GM23248 (cell line): Measurements from ENCODE around the gene UFSP2. TPM values are rescaled to one million over a fixed set of nuclear protein-coding genes. Genes with fewer than 3 reads are reported as not detected.

Experiments
- DNase-seq: peaks from one replicate; pipeline ENCODE4 v3.0.0-alpha.2; 2015
- H2AFZ ChIP-seq: fragments of 200-600 bp; sonication (generic); 2 replicates; pipeline ENCODE4 v1.6.1; 2016; ENCODE audit warnings: antibody characterized with exemption
- H3F3A ChIP-seq: fragments of 200-600 bp; sonication (generic); 2 replicates; pipeline ENCODE4 v1.6.1; 2016; ENCODE audit warnings: mild to moderate bottlenecking, antibody characterized with exemption, mixed run types; ENCODE audit not compliant: insufficient read depth
- H3K27ac ChIP-seq: fragments of 200-600 bp; sonication (generic); 2 replicates; pipeline ENCODE4 v1.5.1; 2016; ENCODE audit warnings: mild to moderate bottlenecking
- H3K27me3 ChIP-seq: fragments of 200-600 bp; sonication (generic); replicated peaks from 2 replicates; pipeline ENCODE4 v1.6.1; 2016; ENCODE audit warnings: mild to moderate bottlenecking; ENCODE audit not compliant: insufficient read depth
- H3K36me3 ChIP-seq: fragments of 200-600 bp; sonication (generic); 2 replicates; pipeline ENCODE4 v1.6.1; 2016; ENCODE audit warnings: low read depth, mild to moderate bottlenecking
- H3K4me1 ChIP-seq: fragments of 200-600 bp; sonication (generic); 2 replicates; pipeline ENCODE4 v1.6.1; 2016; ENCODE audit warnings: mild to moderate bottlenecking; ENCODE audit not compliant: insufficient read depth
- H3K4me2 ChIP-seq: fragments of 200-600 bp; sonication (generic); one replicate; pipeline ENCODE4 v1.6.1; 2016; ENCODE audit warnings: mild to moderate bottlenecking; ENCODE audit not compliant: unreplicated experiment
- H3K4me3 ChIP-seq: fragments of 200-600 bp; sonication (generic); 2 replicates; pipeline ENCODE4 v1.5.1; 2016; ENCODE audit warnings: mild to moderate bottlenecking
- H3K79me2 ChIP-seq: fragments of 200-600 bp; sonication (generic); 2 replicates; pipeline ENCODE4 v1.6.1; 2016; ENCODE audit warnings: mild to moderate bottlenecking; ENCODE audit not compliant: insufficient read depth
- H3K9ac ChIP-seq: fragments of 200-600 bp; sonication (generic); 2 replicates; pipeline ENCODE4 v1.6.1; 2016; ENCODE audit warnings: mild to moderate bottlenecking
- H3K9me2 ChIP-seq: fragments of 200-600 bp; sonication (generic); 2 replicates; pipeline ENCODE4 v1.6.1; 2016; ENCODE audit warnings: mixed run types, mild to moderate bottlenecking, moderate library complexity; ENCODE audit not compliant: insufficient read depth
- H3K9me3 ChIP-seq: fragments of 200-600 bp; sonication (generic); one replicate; pipeline ENCODE4 v1.6.1; 2017; ENCODE audit warnings: low read depth
- H4K20me1 ChIP-seq: fragments of 200-600 bp; sonication (generic); 2 replicates; pipeline ENCODE4 v1.6.0; 2016; ENCODE audit not compliant: insufficient read depth
- EZH2 ChIP-seq: fragments of 200-600 bp; sonication (generic); IDR thresholded peaks from 2 replicates; pipeline ENCODE4 v1.6.1; 2018; ENCODE audit warnings: antibody characterized with exemption, mild to moderate bottlenecking; ENCODE audit not compliant: insufficient read depth, poor library complexity, severe bottlenecking
- EZH2phosphoT487 ChIP-seq: fragments of 200-600 bp; sonication (generic); IDR thresholded peaks from 2 replicates; pipeline ENCODE4 v1.6.1; 2018; ENCODE audit warnings: antibody characterized with exemption, moderate library complexity, mild to moderate bottlenecking, low read depth; ENCODE audit not compliant: insufficient read depth
- WGBS, 2 experiments: methylation state at CpG; one replicate each; pipeline ENCODE4 v1.1.6; 2015 to 2017; ENCODE audit warnings: low lambda C conversion rate in 2 of 2, low coverage in 1 of 2; ENCODE audit errors: missing lambda C conversion rate in 2 of 2; 5-methylcytosine and 5-hydroxymethylcytosine counted together
- in situ Hi-C: fragments of 300-500 bp; cut with MboI; formaldehyde crosslinking; loops from 2 replicates; pipeline ENCODE4 v1.15.0; 2020
- polyA plus RNA-seq: library from polyadenylated mRNA; unstranded; fragments of >200 nt; fragmentation: Nextera tagmentation; extraction: Ambion mirVana; gene quantifications from 2 replicates; pipeline ENCODE4 v1.2.1, GENCODE V29; 2016
- total RNA-seq: library from RNA; depleted of rRNA; stranded (reverse); fragments of >200 nt; shearing (Covaris generic); gene quantifications from 2 replicates; pipeline ENCODE4 v1.2.3, GENCODE V29; 2014

UFSP2 gene
- total and polyA plus RNA-seq, 2 experiments from 2014 or later, result 25.6 to 26.8 TPM

DNA sequence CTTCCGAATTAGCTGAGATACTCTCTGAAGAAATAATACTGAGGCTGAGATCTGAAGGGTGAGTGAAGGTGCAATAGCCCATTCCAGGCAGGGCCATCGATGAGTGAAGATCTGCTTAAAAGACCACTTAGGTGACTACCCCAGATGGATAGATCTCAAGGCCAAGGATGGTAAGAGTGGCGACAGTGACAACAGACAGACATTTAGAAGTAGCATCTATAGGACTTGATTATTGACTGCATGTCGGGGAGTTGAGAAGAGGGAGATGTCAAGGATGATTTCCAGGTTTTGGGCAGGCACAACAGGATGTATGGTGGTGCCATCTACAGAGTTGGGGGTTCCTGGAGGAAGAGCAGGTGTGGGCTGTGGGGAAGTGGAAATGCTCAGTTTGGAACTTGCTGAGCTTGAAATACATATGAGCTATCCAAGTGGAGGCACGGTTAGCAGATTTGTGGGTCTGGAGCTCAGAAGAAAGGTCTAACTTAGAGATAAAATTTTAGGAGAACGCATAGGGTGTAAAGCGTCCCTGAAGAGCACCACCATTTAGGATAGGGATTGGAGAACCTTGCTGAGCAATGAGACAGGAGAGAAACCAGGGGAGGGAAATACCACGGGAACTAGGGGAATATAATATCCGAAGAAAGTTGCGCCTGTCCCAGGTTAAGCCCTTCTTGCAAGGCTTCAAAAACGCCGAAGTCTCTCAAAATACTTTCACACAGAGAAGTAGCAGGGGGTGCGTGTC lies 688 bp downstream of the UFSP2 start:
- no peaks in the 10 kb centered on the region for H3K9me3 ChIP-seq
- H3K27me3 ChIP-seq, result no peaks in the 10 kb centered on the region
- H2AFZ ChIP-seq, result peak overlapping the region; percentile 98
- H3K27ac ChIP-seq, result peak overlapping the region; percentile 91
- H3K9me2 ChIP-seq, result no peaks in the 10 kb centered on the region
- peaks cover 26% of the 10 kb centered on the region for H3K79me2 ChIP-seq
- TF ChIP-seq EZH2 (no peak), EZH2phosphoT487 (no peak)
- WGBS, 2 experiments, result 19 to 20% methylated on average over 12 to 13 of the region's 13 CpGs
- H3K36me3 ChIP-seq, result no peaks in the 10 kb centered on the region
- peaks cover 16% of the 10 kb centered on the region for H3F3A ChIP-seq
- H3K4me3 ChIP-seq, result peak overlapping the region; percentile 91
- peak overlapping the region; percentile 97 for H3K4me2 ChIP-seq
- in situ Hi-C loops, result no loop called here
- no peak for DNase-seq
- H3K4me1 ChIP-seq, result peaks cover 22% of the 10 kb centered on the region
- no peaks in the 10 kb centered on the region; the same call in 1 of the 2 replicates for H4K20me1 ChIP-seq
- peak overlapping the region; percentile 94 for H3K9ac ChIP-seq

DNA sequence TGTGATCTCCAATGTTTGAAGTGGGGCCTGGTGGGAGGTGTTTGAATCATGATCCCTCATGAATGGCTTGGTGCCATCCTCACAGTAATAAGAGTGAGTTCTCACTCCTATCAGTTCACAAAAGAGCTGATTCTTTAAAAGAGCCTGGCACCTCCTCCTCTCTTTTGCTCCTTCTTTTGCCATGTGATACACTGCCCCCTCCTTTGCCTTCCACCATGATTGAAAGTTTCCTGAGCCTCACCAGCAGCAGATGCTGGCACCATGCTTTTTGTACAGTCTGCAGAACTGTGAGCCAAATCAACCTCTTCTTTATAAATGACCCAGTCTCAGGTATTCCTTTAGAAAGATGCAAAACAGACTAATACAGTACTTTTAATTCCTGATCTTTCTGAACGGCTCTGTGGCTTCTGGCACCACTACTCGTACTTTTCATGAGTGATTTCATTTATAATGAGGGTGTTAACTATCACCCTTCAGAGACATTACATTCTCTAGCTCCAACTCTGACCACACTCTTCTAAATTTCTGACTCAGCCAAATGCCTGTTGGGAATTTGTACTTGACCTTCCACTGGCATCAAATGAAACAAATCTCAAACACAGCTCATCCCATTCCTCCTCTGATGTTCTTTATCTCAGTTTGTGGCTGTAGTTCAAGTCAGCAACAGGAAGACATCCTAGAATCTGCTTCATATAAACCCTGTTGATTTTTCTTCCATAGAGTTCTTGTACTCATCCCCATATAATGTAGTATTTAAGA lies 4.2 kb downstream of the UFSP2 start:
- Histone ChIP-seq H3K79me2 (peaks cover 26% of the 10 kb centered on the region), H3K4me2 (peak overlapping the region; percentile 13)
- in situ Hi-C loops, result no loop called here

DNA sequence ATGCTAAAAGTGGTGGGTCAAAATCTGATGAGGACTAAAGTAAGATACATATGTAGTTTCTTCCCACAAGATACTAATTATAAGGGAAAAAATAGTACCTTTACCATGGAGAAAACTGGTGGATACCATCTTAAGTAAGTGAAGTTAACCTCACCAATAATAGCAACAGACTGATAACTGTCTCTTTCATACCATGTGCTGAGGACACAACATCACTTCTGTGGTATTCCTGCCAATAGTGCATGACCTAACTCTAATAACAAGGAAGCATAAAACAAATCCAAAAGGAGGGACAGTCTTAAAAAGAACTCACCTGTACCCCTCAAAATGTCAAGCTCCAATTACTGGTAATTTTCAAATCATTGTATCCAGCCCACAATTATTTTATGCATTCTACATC lies 8.8 kb downstream of the UFSP2 start:
- no peak overlapping the region for H3K27ac ChIP-seq
- TF ChIP-seq EZH2phosphoT487 (no peak), EZH2 (no peak)
- H3K4me1 ChIP-seq, result peaks cover 7% of the 10 kb centered on the region
- H3K9ac ChIP-seq, result no peak overlapping the region
- H3K9me3 ChIP-seq, result no peaks in the 10 kb centered on the region
- H3K27me3 ChIP-seq, result no peaks in the 10 kb centered on the region
- no peaks in the 10 kb centered on the region for H4K20me1 ChIP-seq
- H3K4me3 ChIP-seq, result no peak overlapping the region
- no peak for DNase-seq
- H2AFZ ChIP-seq, result no peak overlapping the region
- no peaks in the 10 kb centered on the region for H3K79me2 ChIP-seq
- peaks cover 6% of the 10 kb centered on the region for H3F3A ChIP-seq
- H3K9me2 ChIP-seq, result no peaks in the 10 kb centered on the region
- peaks cover 26% of the 10 kb centered on the region for H3K36me3 ChIP-seq
- H3K4me2 ChIP-seq, result no peak overlapping the region
- in situ Hi-C loops, result no loop called here

More for the DNA sequence above, 4.2 kb downstream of the UFSP2 start:
- Histone ChIP-seq H3K9me3 (no peaks in the 10 kb centered on the region), H3K4me3 (0 out of 2 replicates have a peak overlapping the region, but pooled peaks have one; percentile 7), H3K9me2 (no peaks in the 10 kb centered on the region), H4K20me1 (no peaks in the 10 kb centered on the region; the same call in 1 of the 2 replicates), H2AFZ (no peak overlapping the region), H3K36me3 (peaks cover 7% of the 10 kb centered on the region; the same call in 1 of the 2 replicates), H3K27me3 (no peaks in the 10 kb centered on the region), H3K9ac (no peak overlapping the region), H3K27ac (no peak overlapping the region; the same call in 1 of the 2 replicates), H3F3A (peaks cover 16% of the 10 kb centered on the region), H3K4me1 (peaks cover 22% of the 10 kb centered on the region)
- TF ChIP-seq EZH2phosphoT487, result no peak
- TF ChIP-seq EZH2, result no peak
- 2 to 4% methylated on average over 2 of the region's 2 CpGs for WGBS, 2 experiments
- peak; percentile 69 for DNase-seq

DNA sequence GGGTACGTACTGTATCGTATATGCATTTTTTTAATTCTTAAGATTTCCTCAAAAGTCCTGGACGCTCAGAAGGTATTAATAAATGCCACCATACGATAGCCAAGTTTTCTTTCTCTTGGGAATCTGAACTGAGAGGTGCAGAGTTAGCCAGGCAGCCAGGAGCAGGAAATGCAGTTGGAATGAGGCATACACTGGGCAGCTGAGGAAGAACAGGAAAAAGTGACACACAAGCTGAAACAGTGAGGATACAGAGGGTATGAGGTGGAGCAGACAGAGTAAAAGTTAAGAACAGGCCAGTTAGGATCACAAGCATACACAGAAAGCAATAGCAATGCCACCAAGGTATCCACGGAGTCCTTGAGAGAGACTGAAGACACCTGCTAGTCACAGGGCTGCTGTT lies 13.4 kb downstream of the UFSP2 start:
- TF ChIP-seq EZH2 (no peak), EZH2phosphoT487 (no peak)
- Histone ChIP-seq H3K27ac (no peak overlapping the region), H3K4me2 (no peak overlapping the region), H3K27me3 (no peaks in the 10 kb centered on the region), H3K4me3 (no peak overlapping the region), H2AFZ (no peak overlapping the region), H3K79me2 (no peaks in the 10 kb centered on the region), H4K20me1 (no peaks in the 10 kb centered on the region), H3K9ac (no peak overlapping the region), H3F3A (no peaks in the 10 kb centered on the region), H3K9me3 (no peaks in the 10 kb centered on the region), H3K4me1 (no peaks in the 10 kb centered on the region), H3K36me3 (peaks cover 34% of the 10 kb centered on the region), H3K9me2 (no peaks in the 10 kb centered on the region)
- in situ Hi-C loops, result no loop called here
- peak; percentile 30 for DNase-seq
- WGBS, 2 experiments, result 89 to 93% methylated on average over 5 of the region's 5 CpGs
